B cell (primary cell): ENCODE data around the gene PSMD9. TPM values are rescaled to one million over a fixed set of nuclear protein-coding genes. Genes with fewer than 3 reads are reported as not detected.
A peak's percentile ranks its signal among the peaks of the same experiment; 100 is the strongest.

ENCODE experiments used
- ATAC-seq: fragments of 200-7000 bp; cut with Tn5 transposase; one replicate; pipeline ENCODE4 v1.10.0; 2021; ENCODE audit warnings: low read depth, mild to moderate bottlenecking, moderate number of reproducible peaks, moderate library complexity
- CTCF ChIA-PET: fragments of 350-600 bp; sonication (Branson Sonifier 250); formaldehyde crosslinking; loops from one replicate; lab custom pipeline; 2021; ENCODE audit warnings: antibody characterized with exemption, inconsistent platforms; lab: Charles Lee
- POLR2A ChIA-PET: fragments of 350-600 bp; sonication (Branson Sonifier 250); formaldehyde crosslinking; loops from one replicate; lab custom pipeline; 2021; ENCODE audit warnings: antibody characterized with exemption; lab: Charles Lee
- DNase-seq: peaks from one replicate; pipeline ENCODE4 v3.0.0; 2013
- H2AFZ ChIP-seq: 2 replicates; pipeline ENCODE4 v1.6.1; 2012; ENCODE audit warnings: mild to moderate bottlenecking, low read depth, low read length; ENCODE audit not compliant: insufficient read depth, poor library complexity, severe bottlenecking
- H3K27ac ChIP-seq, 2 donors: 1 replicate in 1 of 2; 2 replicates in 1 of 2; pipeline ENCODE4 v1.5.1; 2012 to 2013; ENCODE audit warnings: low read length in 2 of 2, mild to moderate bottlenecking in 2 of 2, moderate library complexity in 1 of 2
- H3K27me3 ChIP-seq, 4 experiments: fragments of 200-600 bp in 1 of 4; sonication (generic) in 1 of 4; replicated peaks in 1 of 4; 1 replicate in 2 of 4; 2 replicates in 2 of 4; pipeline versions ENCODE4 v1.6.1 to v1.7.0; 2013 to 2016; ENCODE audit warnings: low read length in 3 of 4, mild to moderate bottlenecking in 2 of 4, mixed read lengths in 1 of 4, moderate library complexity in 1 of 4; ENCODE audit not compliant: insufficient read depth in 4 of 4, control insufficient read depth in 3 of 4; ENCODE audit errors: control extremely low read depth in 1 of 4
- H3K36me3 ChIP-seq, 2 experiments: replicated peaks in 1 of 2; 1 replicate in 1 of 2; 2 replicates in 1 of 2; pipeline versions ENCODE4 v1.6.1 to v1.7.1; 2013; ENCODE audit warnings: low read length in 1 of 2; ENCODE audit not compliant: insufficient read depth in 2 of 2, control insufficient read depth in 1 of 2; ENCODE audit errors: control extremely low read depth in 1 of 2, extremely low read depth in 1 of 2
- H3K4me1 ChIP-seq, 2 donors: fragments of 200-600 bp in 1 of 2; sonication (generic) in 1 of 2; 1 replicate in 1 of 2; 2 replicates in 1 of 2; pipeline versions ENCODE4 v1.5.1 to v1.6.1; 2013 to 2017; ENCODE audit warnings: low read length in 2 of 2; ENCODE audit not compliant: control insufficient read depth in 2 of 2, insufficient read depth in 2 of 2
- H3K4me2 ChIP-seq: replicated peaks from 2 replicates; pipeline ENCODE3; 2012; ENCODE audit warnings: mild to moderate bottlenecking, low read depth, low read length; ENCODE audit not compliant: poor library complexity, severe bottlenecking
- H3K4me3 ChIP-seq, 5 experiments: fragments of 200-600 bp in 1 of 5; sonication (generic) in 1 of 5; 1 replicate in 3 of 5; 2 replicates in 2 of 5; pipeline versions ENCODE4 v1.5.1 to v1.7.0; 2011 to 2016; ENCODE audit warnings: low read length in 4 of 5, mild to moderate bottlenecking in 4 of 5, low read depth in 2 of 5, control low read depth in 1 of 5, moderate library complexity in 1 of 5; ENCODE audit not compliant: insufficient read depth in 1 of 5; ENCODE audit errors: control extremely low read depth in 1 of 5, extremely low read depth in 1 of 5
- H3K79me2 ChIP-seq: fragments of 200-600 bp; sonication (generic); one replicate; pipeline ENCODE4 v1.6.0; 2016; ENCODE audit warnings: low read length; ENCODE audit not compliant: control insufficient read depth, insufficient read depth
- H3K9ac ChIP-seq: fragments of 200-600 bp; sonication (generic); 2 replicates; pipeline ENCODE4 v1.6.1; 2017; ENCODE audit warnings: mild to moderate bottlenecking, low read length, moderate library complexity
- H3K9me3 ChIP-seq, 3 donors: one replicate each; pipeline versions ENCODE4 v1.6.1 to v1.7.1; 2013; ENCODE audit warnings: low read length in 2 of 3; ENCODE audit not compliant: control insufficient read depth in 2 of 3, insufficient read depth in 1 of 3; ENCODE audit errors: control extremely low read depth in 1 of 3
- H4K20me1 ChIP-seq: 2 replicates; pipeline ENCODE4 v1.6.0; 2012; ENCODE audit warnings: mild to moderate bottlenecking, low read length; ENCODE audit not compliant: insufficient read depth, control insufficient read depth, poor library complexity, severe bottlenecking
- H3K27ac Mint-ChIP-seq: one replicate; pipeline ENCODE4 v1.8.0; 2021; ENCODE audit warnings: mixed read lengths
- H3K27me3 Mint-ChIP-seq: one replicate; pipeline ENCODE4 v1.8.0; 2021; ENCODE audit warnings: mixed read lengths
- H3K4me1 Mint-ChIP-seq: one replicate; pipeline ENCODE4 v1.8.0; 2021; ENCODE audit warnings: mixed read lengths
- H3K4me3 Mint-ChIP-seq: one replicate; pipeline ENCODE4 v1.8.0; 2021; ENCODE audit warnings: mixed read lengths
- H3K9me3 Mint-ChIP-seq: one replicate; pipeline ENCODE4 v1.8.0; 2022; ENCODE audit warnings: mixed read lengths; ENCODE audit not compliant: insufficient read depth
- CTCF ChIP-seq: fragments of 200-600 bp; IDR thresholded peaks from one replicate; pipeline ENCODE4 v1.8.0; 2022; ENCODE audit warnings: antibody characterized with exemption, mild to moderate bottlenecking
- EZH2 ChIP-seq: IDR thresholded peaks from 2 replicates; pipeline ENCODE4 v1.6.1; 2012; ENCODE audit warnings: borderline replicate concordance, low read depth, mild to moderate bottlenecking, moderate library complexity, low read length; ENCODE audit not compliant: insufficient read depth, poor library complexity, severe bottlenecking
- WGBS: methylation state at CpG from one replicate; pipeline ENCODE4 v1.1.5; 2013; ENCODE audit warnings: missing lambda C conversion rate; ENCODE audit not compliant: insufficient coverage; 5-methylcytosine and 5-hydroxymethylcytosine counted together
- intact Hi-C: fragments of 100-400 bp; cut with micrococcal nuclease; formaldehyde crosslinking; loops from one replicate; pipeline ENCODE4 v1.10.0; 2022
- polyA plus RNA-seq: library from polyadenylated mRNA; depleted of rRNA; stranded (reverse); fragments of >200 nt; gene quantifications from 2 replicates; pipeline ENCODE4 v1.2.3, GENCODE V29; 2012
- total RNA-seq, 2 donors: library from RNA; stranded (reverse); fragments of 120-200 nt in 1 of 2; gene quantifications; 1 replicate in 1 of 2; 2 replicates in 1 of 2; pipeline versions ENCODE4 v1.2.3 to v1.2.4, GENCODE V29; 2013 to 2022

PSMD9 gene
- total and polyA plus RNA-seq, 2 donors (not counting 1 experiment from before 2014, with no cell fraction given), result 37.1 to 83.4 TPM

GRCh38 chr12:121839106-121839992, 49.2 kb upstream of the PSMD9 start:
- Mint-ChIP-seq H3K27ac (peak overlapping the region; percentile 91), H3K27me3 (no peaks in the 10 kb centered on the region), H3K9me3 (no peaks in the 10 kb centered on the region), H3K4me3 (peak overlapping the region; percentile 99), H3K4me1 (peaks cover 18% of the 10 kb centered on the region)
- Histone ChIP-seq H3K36me3 (no peaks in the 10 kb centered on the region), H3K27me3 (no peaks in the 10 kb centered on the region), H3K27ac (peak overlapping the region in 1 of 2 donors; percentile 56), H3K4me3 (peak overlapping the region; percentile 65 to 90 (median 78)), H3K4me2 (peak overlapping the region; percentile 89), H4K20me1 (no peaks in the 10 kb centered on the region), H3K4me1 (peaks cover 7 to 16% of the 10 kb centered on the region in 2 donors), H3K9ac (peak overlapping the region; percentile 70), H3K9me3 (no peaks in the 10 kb centered on the region), H2AFZ (peak overlapping the region; percentile 89), H3K79me2 (no peaks in the 10 kb centered on the region)
- no peak for TF ChIP-seq EZH2
- peak; percentile 13 for TF ChIP-seq CTCF
- intact Hi-C loops, result loop anchor here (1.0 kb wide), 5 partner anchors 36 to 152 kb away; partner anchors contain the start of genes PSMD9 and TMEM120B
- ATAC-seq, result peak; percentile 99
- WGBS, result 7% methylated on average over 49 of the region's 53 CpGs
- ChIA-PET POLR2A (interaction anchor here (0.5 to 1.0 kb wide), 4 partner anchors 45 to 427 kb away, joined by 3 to 5 read pairs (median 4); no protein-coding TSS in a partner anchor), CTCF (interaction anchor here (0.6 to 6.2 kb wide), 3 partner anchors 44 to 241 kb away, joined by 3 to 38 read pairs (median 3); partner anchors contain the start of gene RHOF)
- peak; percentile 99 for DNase-seq
